Measurements from ENCODE around the gene DIS3L2.

GRCh38 chr2:232385660-232386489, 424.4 kb downstream of the DIS3L2 start:
- TF ChIP-seq CTCF (conservative IDR thresholded peaks at IDR 0.05) (no peak; the same call in 1 of the 2 replicates), EZH2 (IDR thresholded peaks at IDR 0.05; ENCODE audit: low read depth) (no peak)
